Ramos (cell line): ENCODE measurements around the gene SLC5A12.

Experiments
- in situ Hi-C: fragments of 300-500 bp; cut with MboI; formaldehyde crosslinking; loops from one replicate; pipeline ENCODE4 v1.14.3; 2022; ENCODE audit warnings: low sequenced_read_pairs; ENCODE audit not compliant: unreplicated experiment

SLC5A12 gene

DNA sequence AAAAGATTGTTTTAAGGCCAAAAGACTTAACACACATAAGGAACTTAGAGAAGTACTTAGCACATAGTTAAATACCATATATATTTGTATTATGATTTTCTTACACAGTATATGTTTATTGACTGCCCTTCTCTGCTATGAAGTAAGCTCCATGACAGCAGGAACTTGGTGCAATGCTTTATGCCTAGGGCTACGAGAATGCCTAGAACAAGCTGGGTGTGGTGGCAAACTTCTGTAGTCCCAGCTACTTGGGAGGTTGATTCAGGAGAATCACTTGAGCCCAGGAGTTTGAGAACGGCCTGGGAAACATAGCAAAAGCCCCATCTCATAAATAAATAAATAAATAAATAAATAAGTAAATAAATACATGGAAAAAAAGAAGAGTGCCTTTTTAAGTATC lies 1.9 kb downstream of the SLC5A12 start:
- in situ Hi-C loops, result no loop called here

DNA sequence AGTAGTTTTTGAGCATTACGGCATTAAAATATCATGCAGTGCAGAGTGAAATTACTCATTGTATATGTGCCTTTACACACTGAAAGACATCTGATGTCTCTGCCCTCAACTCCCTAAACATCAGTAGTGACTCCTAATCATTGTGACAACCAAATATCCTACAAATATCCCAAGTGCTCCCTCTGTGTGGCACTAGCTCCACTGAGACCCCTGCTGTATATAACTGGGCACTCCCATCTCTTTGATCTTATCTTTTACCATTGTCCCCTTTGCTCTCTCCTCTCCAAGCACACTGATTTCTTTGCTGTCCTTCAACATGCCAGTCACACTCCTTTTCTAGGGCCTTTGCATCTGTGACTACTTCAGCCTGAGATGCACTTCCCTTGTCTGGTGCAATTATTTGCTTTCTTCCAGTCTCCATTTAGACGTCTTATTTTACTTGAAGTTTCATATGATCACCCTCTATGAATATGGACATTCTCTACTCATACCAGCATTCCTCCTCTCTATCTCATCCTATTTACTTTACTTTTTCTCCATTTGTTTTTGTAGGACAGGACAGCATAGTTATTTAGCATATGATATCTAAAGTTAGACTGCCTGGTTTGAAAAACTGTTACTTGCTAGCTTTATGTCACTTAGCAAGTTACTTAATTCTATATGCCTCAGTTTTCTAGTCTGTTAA lies 2.4 kb downstream of the SLC5A12 start:
- in situ Hi-C loops, result no loop called here

DNA sequence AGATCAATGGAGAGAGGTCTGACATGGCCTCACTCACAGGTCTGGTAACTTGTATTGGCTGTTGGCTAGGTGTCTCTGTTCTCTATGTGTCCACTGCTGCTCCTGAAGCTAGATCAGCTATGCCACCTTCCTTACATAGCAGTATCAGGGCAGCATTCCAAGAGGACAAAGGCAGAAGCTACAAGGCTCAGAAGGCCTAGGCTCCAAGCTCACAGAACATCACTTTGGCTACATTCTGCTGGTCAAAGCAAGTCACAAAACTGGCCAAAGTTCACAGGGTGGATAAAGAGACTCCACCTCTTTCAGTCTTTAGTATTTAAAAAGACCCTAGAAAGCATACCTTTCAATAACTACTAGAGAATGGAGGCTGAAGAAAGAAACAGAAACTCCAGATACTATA lies 4.1 kb downstream of the SLC5A12 start:
- in situ Hi-C loops, result no loop called here

DNA sequence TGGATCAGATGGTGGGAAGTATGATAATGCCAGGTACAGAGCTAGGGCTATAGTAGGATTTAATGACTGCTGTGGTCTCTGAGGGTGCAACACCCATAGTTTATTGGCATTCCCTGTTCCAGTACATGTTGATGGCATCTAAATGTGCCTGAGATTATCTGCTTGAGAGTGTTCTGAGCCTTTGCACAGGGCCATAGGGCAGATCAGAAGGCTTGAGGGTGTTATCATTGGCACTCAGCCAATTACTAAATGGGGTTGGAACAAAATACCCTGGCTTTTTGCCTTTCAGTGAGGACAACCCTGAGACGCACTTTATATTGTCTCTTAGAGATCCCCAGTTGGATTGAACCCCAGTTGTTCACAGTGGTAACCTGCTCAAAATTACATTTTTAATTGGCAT lies 6.7 kb downstream of the SLC5A12 start:
- in situ Hi-C loops, result no loop called here

DNA sequence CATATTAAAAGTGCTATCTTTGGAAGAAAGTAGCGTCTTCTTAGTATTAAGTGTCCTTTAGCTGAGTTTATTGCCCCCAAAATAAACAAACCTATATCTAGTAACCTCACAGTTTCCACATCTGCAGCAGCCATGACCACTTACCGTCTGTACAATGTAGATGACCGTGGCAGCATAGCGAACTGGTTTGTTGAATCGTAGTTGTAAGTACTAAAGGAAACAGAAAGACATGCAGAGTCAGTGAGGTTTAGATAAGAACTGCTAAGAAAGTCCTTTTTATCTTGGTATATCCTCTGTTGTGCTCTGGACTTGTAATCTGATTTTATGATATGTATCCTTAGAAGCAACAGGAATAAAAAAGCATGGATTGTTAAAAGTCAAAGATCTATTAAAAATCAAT lies 9.4 kb downstream of the SLC5A12 start:
- in situ Hi-C loops, result no loop called here

DNA sequence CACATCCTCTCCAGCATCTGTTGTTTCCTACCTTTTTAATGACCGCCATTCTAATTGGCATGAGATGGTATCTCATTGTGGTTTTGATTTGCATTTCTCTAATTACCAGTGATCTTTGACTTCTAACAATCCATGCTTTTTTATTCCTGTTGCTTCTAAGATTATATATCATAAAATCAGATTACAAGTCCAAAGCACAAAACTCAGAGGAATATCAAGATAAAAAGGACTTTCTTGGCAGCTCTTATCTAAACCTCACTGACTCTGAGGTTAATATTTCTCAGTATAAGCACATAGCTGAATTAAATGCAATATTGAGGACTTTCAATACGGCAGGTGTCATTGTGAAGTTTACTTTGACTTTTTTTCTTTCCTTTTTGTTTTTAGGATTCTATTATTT lies 11.4 kb downstream of the SLC5A12 start:
- in situ Hi-C loops, result no loop called here

GRCh38 chr11:26708736-26709456 lies 13.0 kb downstream of the SLC5A12 start:
- in situ Hi-C loops, result no loop called here

DNA sequence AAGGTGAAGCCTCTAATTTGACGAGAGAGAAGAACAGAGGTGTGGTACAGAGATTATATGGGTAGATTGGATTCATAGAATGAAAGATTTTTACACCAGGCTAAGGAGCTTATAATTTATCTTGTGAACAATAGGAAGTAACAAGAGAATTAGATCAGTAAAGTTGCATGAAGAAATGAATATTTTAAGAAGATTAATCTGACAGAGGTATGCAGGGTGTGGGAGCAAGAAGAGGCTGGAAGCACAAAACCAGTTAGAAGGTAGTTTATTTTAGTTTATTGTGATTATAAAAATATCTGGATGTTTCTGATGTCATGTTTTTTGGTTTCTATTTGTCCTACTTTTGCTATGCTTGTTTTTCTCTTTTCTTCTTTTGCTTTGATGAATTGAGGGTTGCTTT lies 15.7 kb downstream of the SLC5A12 start:
- in situ Hi-C loops, result no loop called here

- in situ Hi-C loops, result no loop called here
These were observed 17.6 kb downstream of the SLC5A12 start for GRCh38 chr11:26704249-26704648.

DNA sequence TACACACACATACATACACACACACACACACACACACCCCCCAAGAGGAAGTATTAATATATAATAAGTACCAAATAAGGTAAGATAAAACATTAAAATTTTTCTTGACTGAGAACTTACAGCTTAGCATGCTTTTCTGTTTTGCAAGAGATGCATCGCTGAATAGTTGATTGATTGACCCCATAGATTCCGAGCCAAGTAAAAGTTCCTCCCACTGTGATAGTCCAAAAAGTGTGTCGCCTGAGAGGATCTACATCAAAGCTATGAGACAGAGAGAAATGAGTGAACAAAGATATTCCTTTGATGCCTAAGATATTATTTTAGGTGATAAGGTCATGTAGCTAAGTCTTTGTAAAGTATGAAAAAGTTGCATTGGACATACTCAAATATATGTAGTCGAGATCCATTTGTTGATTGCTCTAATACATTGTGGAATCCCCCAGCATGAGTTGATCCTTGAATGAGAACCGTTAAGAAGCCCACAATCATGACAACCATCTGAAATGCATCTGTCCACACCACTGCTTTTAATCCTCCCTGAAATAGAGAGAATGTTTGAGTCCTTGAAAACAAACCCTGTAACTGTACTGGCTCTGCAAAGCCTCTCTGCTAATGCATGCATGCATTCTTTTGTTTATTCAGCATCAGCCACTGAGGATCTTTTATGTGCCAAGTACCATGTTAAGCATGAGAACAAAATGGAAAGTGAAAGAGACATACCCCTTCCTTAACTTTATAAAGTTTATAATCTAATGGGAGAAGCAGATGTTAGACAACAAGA lies 18.3 kb downstream of the SLC5A12 start:
- in situ Hi-C loops, result no loop called here

DNA sequence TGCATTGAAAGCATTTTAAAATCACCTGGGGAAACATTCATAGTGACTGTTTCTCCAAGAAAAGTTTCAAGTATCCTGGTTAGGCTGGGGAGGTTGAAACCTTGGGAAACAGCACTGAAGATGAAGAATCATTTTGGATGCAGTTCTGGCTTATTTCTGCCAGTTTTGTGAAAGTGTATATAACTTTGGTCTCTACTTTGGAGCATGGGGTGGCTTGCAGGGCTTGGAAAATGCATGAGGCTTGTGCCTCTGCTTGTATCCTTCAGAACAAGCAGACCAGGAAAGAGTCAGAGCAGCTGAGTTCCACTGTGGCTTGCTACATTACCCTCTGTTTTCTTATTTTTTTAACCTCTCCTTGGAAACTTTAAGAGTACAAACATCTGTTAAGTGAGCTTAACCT lies 19.5 kb downstream of the SLC5A12 start:
- in situ Hi-C loops, result no loop called here

- in situ Hi-C loops, result no loop called here
These were observed 21.2 kb downstream of the SLC5A12 start for GRCh38 chr11:26700574-26701235.

DNA sequence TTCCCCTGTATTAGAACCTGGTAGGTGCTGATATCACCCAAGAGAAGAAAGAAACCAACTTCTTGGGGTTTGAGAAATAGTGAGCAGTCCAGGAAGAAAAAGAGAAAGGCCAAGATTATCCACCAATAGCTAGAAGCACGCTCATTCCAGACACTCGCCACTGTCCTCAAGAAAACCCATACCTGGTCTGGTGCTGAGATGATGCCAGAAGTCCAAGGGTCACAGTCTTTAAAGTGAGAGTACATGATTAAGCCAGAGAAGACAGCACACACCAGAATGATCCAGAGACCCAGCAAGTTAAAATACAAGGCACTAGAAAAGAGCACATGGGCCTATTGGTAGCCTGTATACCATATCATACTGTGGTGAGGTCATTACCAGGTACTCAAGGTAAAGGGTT lies 23.6 kb downstream of the SLC5A12 start:
- in situ Hi-C loops, result no loop called here

DNA sequence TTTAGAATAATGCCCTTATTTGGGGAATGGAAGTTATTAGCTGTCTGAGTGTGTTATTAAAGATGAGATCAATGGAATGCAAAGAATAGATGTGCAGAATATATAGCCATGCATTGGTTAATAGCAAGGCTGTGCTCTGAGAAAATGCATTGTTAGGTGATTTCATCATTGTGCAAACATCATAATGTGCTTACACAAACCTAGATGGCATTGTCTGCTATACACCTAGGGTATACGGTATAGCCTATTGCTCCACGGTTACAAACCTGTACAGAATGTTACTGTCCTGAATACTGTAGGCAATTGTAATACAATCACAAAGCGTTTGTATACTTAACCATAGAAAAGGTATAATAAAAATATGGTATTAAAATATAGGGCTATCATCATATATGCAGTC lies 25.5 kb downstream of the SLC5A12 start:
- in situ Hi-C loops, result no loop called here

DNA sequence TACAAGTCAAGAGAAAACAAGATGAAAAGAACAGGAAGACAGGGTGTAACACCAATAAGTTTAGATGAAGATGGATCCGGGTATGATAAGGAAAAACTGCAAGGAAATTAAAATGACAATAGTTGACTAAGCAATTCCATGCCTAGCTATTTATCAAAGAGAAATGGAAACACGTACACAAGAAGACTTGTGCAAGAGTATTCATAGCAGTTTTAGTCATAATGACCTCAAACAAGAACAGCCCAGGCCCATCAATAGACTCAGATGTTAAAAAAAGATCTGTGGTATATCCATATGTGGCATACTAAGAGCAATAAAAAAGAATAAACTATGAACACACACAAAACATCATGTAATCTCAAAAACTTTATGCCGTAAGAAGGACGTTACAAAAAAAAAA lies 33.2 kb downstream of the SLC5A12 start:
- in situ Hi-C loops, result no loop called here

DNA sequence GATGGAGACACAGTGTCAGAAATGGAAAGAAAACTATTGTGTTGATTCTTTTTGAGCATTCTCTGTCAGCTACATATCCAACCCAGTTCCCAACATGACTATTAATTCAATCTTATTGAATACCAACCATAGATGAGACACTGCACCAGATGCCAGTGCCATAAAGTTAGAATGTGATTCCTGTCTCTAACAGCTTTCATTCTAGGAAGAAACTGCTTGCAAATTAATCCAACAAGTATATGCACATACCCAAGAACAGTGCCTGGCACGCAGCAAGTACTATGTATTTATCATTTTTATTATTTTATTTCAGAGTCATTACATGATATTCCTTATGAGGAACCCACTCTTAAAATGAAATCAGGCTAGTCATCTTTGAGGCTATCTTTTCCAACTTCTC lies 34.5 kb downstream of the SLC5A12 start:
- in situ Hi-C loops, result no loop called here

DNA sequence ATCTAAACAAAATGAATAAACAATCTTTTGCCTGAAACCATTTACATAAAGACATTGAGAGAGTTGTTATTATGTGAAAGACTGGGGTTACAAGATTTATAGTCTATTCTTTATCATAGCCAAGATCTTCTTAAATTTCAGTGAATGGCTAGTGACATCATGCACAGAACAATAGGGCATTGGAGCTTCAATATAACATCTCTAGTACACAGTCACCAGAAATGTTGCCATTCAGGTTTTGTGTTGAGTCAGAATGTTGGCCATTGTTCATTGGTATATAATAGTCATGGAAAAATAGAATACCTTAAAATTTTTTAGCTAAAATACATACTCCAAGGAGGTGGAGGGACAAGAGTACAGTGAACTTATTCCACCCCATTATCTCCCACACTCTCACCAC lies 44.3 kb downstream of the SLC5A12 start:
- in situ Hi-C loops, result no loop called here

GRCh38 chr11:26676641-26677040 lies 45.2 kb downstream of the SLC5A12 start:
- in situ Hi-C loops, result no loop called here

DNA sequence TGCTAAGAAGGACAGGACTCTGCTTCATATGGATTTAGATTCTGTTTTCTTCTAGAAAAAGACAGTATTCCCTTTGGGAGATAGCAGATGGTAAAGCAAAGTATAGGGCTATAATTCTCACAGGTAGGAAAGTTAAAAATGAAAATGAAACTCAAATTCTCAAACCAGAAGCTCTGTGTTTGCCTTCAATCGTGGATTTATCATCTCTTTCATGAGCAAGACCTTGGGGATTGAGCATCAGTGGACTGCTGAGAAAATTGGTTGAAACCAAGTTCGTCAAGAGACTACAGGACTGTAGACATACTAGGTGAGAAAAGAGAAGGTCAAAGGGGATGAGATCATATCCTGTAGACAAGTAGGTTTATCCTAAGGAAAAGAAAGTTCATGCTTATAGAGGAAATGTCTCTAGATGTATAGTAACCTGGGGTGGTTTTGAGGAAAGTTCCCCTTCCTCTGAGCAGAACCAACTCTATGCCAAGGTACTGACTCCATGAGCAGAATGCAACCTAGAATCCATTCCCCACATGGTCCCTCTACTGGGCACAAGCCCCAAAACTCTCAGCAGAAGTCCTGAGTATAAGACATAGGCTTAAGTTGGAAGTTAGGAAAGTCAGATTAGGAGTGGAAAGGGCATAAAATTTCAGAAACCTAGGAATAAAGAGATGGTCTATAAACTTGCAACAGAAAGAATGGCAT lies 46.5 kb downstream of the SLC5A12 start:
- in situ Hi-C loops, result no loop called here

DNA sequence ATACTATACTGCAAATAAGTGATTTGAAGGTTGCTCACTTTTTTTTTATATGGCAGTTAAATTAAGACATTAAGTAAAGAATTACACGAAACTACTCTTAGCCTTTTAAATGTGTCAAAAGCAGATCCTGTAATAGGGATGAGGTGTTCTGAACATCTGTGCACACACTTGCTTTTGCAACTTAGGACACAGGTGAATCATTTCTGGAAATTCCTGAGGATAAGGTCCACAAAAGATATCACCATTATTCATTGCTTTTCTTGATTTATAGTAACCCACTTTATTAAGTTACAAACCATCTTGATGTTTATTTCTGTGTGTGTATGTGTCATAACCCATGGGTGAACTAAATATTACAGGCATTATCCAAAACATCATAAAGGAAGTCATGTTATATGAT lies 55.9 kb downstream of the SLC5A12 start:
- in situ Hi-C loops, result no loop called here
